Activated naive CD4-positive, alpha-beta T cell treated with anti-CD3 and anti-CD28 coated beads for 36 hours (primary cell): Measurements from ENCODE around the gene SNX14. TPM values are rescaled to one million over a fixed set of nuclear protein-coding genes. Genes with fewer than 3 reads are reported as not detected.

Experiments used
- CTCF ChIA-PET: fragments of 350-600 bp; sonication (Branson Sonifier 250); formaldehyde crosslinking; loops from one replicate; lab custom pipeline; 2021; ENCODE audit warnings: antibody characterized with exemption; lab: Charles Lee
- DNase-seq: peaks from one replicate; pipeline ENCODE4 v3.0.0-alpha.2; 2020
- H3K27ac Mint-ChIP-seq: one replicate; pipeline ENCODE4 v1.8.0; 2021; ENCODE audit warnings: mild to moderate bottlenecking, mixed read lengths
- H3K27me3 Mint-ChIP-seq: one replicate; pipeline ENCODE4 v1.8.0; 2021; ENCODE audit warnings: low read depth, mixed read lengths
- H3K36me3 Mint-ChIP-seq: one replicate; pipeline ENCODE4 v1.8.0; 2021; ENCODE audit warnings: low read depth, mixed read lengths
- H3K4me1 Mint-ChIP-seq: one replicate; pipeline ENCODE4 v1.8.0; 2021; ENCODE audit warnings: low read depth, mixed read lengths
- H3K4me3 Mint-ChIP-seq: one replicate; pipeline ENCODE4 v1.8.0; 2021; ENCODE audit warnings: mild to moderate bottlenecking, moderate library complexity, mixed read lengths
- H3K9me3 Mint-ChIP-seq: one replicate; pipeline ENCODE4 v1.8.0; 2021; ENCODE audit warnings: mixed read lengths
- intact Hi-C: fragments of 100-400 bp; cut with micrococcal nuclease; formaldehyde crosslinking; loops from one replicate; pipeline ENCODE4 v1.15.1; 2023
- total RNA-seq, 2 experiments: library from RNA; stranded (reverse); gene quantifications; one replicate each; pipeline ENCODE4 v1.2.3, GENCODE V29; 2021

SNX14 gene
- total RNA-seq, 2 experiments from 2014 or later = 18.8 to 22.6 TPM

DNA sequence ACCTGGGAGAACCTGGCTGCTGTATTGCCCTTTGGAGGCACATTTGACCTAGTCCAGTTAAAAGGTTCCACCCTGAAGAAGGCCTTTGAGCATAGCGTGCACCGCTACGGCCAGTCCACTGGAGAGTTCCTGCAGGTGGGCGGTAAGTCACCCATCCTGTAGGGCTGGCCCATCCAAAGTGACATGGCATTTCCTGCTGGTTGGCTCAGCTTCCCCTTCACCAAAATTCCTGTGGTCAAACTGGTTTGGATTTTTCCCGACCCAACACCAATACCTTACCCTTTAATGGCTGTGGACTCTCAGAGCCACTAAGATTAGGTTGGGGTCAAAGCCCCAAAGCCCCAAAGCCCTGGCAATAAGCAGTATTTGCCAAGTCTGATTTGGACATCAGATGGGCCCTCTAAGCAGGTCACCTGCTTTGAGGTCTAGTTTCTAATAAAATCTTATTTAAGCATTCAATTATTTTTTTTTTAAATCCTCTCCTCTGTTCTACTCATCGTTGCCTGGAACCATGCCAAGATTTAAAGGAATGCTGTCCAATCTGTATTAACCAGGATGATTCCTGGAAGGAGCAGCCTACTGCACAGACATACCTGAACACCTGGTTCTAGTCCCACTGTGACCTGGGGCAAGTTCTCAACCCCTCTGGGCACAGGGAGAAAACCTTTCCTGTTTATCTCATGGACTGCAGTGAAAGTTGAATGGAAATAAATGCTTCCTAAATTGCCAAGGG lies 103.0 kb downstream of the SNX14 start:
- Mint-ChIP-seq H3K27me3 (no peaks in the 10 kb centered on the region), H3K4me1 (no peaks in the 10 kb centered on the region)

GRCh38 chr6:85484948-85485347 lies 108.7 kb downstream of the SNX14 start:
- intact Hi-C loops = loop anchor here (10.0 kb wide), 1 partner anchor 1450 kb away; the partner anchor contains the start of gene HTR1E
- Mint-ChIP-seq H3K27ac (no peak overlapping the region), H3K4me3 (no peak overlapping the region), H3K36me3 (no peaks in the 10 kb centered on the region), H3K4me1 (peaks cover 7% of the 10 kb centered on the region), H3K9me3 (no peaks in the 10 kb centered on the region), H3K27me3 (peaks cover 2% of the 10 kb centered on the region)
- CTCF ChIA-PET = interaction anchor here (1.4 to 8.6 kb wide), 9 partner anchors 8 to 142 kb away, joined by 3 to 109 read pairs (median 30); partner anchors contain the start of gene NT5E
- DNase-seq = no peak

More for the DNA sequence above, 103.0 kb downstream of the SNX14 start:
- Mint-ChIP-seq H3K27ac (no peak overlapping the region), H3K36me3 (no peaks in the 10 kb centered on the region), H3K4me3 (no peak overlapping the region), H3K9me3 (no peaks in the 10 kb centered on the region)
- no peak for DNase-seq
- CTCF ChIA-PET = interaction anchor here (1.0 kb wide), 1 partner anchor 10 kb away, joined by 3 read pairs; no protein-coding TSS in a partner anchor
- intact Hi-C loops = no loop called here

GRCh38 chr6:85483846-85484245 lies 109.8 kb downstream of the SNX14 start:
- DNase-seq = no peak
- intact Hi-C loops = loop anchor here (1.0 to 10.0 kb wide), 5 partner anchors 19 to 1451 kb away; partner anchors contain the start of gene HTR1E
- H3K27ac Mint-ChIP-seq = no peak overlapping the region
- no peaks in the 10 kb centered on the region for H3K9me3 Mint-ChIP-seq
- CTCF ChIA-PET = interaction anchor here (0.7 to 8.6 kb wide), 22 partner anchors 9 to 161 kb away, joined by 3 to 109 read pairs (median 8); partner anchors contain the start of gene NT5E
- H3K4me3 Mint-ChIP-seq = no peak overlapping the region
- H3K4me1 Mint-ChIP-seq = peaks cover 7% of the 10 kb centered on the region
- H3K36me3 Mint-ChIP-seq = no peaks in the 10 kb centered on the region
- peaks cover 2% of the 10 kb centered on the region for H3K27me3 Mint-ChIP-seq

GRCh38 chr6:85482905-85483700 lies 110.6 kb downstream of the SNX14 start:
- Mint-ChIP-seq H3K27ac (no peak overlapping the region), H3K4me1 (peaks cover 7% of the 10 kb centered on the region), H3K4me3 (no peak overlapping the region), H3K36me3 (no peaks in the 10 kb centered on the region), H3K9me3 (no peaks in the 10 kb centered on the region), H3K27me3 (peaks cover 2% of the 10 kb centered on the region)
- DNase-seq = peak; percentile 87
- CTCF ChIA-PET = interaction anchor here (0.7 to 8.6 kb wide), 38 partner anchors 8 to 488 kb away, joined by 3 to 109 read pairs (median 5); partner anchors contain the start of genes NT5E and SNX14
- intact Hi-C loops = loop anchor here (1.0 to 10.0 kb wide), 5 partner anchors 18 to 1452 kb away; partner anchors contain the start of gene HTR1E

GRCh38 chr6:85482206-85482904 lies 111.3 kb downstream of the SNX14 start:
- no peak overlapping the region for H3K27ac Mint-ChIP-seq
- CTCF ChIA-PET = interaction anchor here (0.7 to 8.6 kb wide), 35 partner anchors 9 to 488 kb away, joined by 3 to 109 read pairs (median 6); partner anchors contain the start of genes NT5E and SNX14
- H3K9me3 Mint-ChIP-seq = no peaks in the 10 kb centered on the region
- peaks cover 7% of the 10 kb centered on the region for H3K4me1 Mint-ChIP-seq
- H3K27me3 Mint-ChIP-seq = peaks cover 2% of the 10 kb centered on the region
- no peaks in the 10 kb centered on the region for H3K36me3 Mint-ChIP-seq
- DNase-seq = no peak
- H3K4me3 Mint-ChIP-seq = no peak overlapping the region
- intact Hi-C loops = loop anchor here (10.0 kb wide), 1 partner anchor 1452 kb away; the partner anchor contains the start of gene HTR1E

DNA sequence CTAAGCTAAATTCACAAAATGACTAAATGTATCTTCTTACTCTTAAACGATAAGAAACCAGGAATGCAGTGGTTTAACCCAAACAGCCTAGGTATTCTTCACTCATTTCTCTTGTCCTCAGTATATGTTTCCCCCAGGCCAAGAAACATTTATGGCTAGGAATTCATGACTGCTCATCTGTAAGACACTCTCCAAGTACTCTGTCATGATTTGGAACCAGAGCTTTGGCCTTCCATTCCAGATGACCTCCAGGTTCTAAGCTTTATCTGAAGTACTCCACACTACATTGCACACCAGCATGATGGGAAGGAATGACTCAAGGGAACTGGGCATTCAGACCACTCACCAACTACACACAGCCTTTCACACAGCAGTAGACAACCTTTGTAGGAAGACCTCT lies 114.5 kb downstream of the SNX14 start:
- no peak for DNase-seq
- CTCF ChIA-PET = interaction anchor here (7.0 to 8.6 kb wide), 2 partner anchors 13 to 126 kb away, joined by 78 to 109 read pairs; no protein-coding TSS in a partner anchor
- Mint-ChIP-seq H3K4me3 (no peak overlapping the region), H3K27me3 (peaks cover 2% of the 10 kb centered on the region), H3K36me3 (no peaks in the 10 kb centered on the region), H3K9me3 (no peaks in the 10 kb centered on the region), H3K27ac (no peak overlapping the region), H3K4me1 (peaks cover 7% of the 10 kb centered on the region)
- intact Hi-C loops = no loop called here

DNA sequence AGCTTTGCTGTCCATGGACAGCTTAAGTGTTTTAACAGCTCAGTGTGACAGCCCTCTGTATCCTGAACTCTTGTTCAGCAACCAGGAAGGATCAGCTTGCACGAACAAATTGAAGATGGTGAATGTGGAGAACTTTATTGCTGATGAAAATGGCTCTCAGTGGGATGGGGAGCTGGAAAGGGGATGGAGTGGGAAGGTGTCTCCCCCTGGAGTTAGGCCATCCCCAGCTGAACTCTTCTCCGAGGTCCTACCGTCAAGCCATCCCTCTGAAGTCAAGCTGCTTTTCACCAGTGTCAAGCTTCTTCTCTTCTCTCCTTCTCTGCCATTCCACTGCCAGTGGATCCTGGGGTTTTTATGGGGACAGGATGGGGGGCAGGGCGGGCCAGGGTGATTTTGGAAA lies 117.1 kb downstream of the SNX14 start:
- H3K27ac Mint-ChIP-seq = no peak overlapping the region
- H3K9me3 Mint-ChIP-seq = no peaks in the 10 kb centered on the region
- CTCF ChIA-PET = interaction anchor here (0.6 to 1.3 kb wide), 4 partner anchors 121 to 466 kb away, joined by 3 to 5 read pairs (median 4); no protein-coding TSS in a partner anchor

DNA sequence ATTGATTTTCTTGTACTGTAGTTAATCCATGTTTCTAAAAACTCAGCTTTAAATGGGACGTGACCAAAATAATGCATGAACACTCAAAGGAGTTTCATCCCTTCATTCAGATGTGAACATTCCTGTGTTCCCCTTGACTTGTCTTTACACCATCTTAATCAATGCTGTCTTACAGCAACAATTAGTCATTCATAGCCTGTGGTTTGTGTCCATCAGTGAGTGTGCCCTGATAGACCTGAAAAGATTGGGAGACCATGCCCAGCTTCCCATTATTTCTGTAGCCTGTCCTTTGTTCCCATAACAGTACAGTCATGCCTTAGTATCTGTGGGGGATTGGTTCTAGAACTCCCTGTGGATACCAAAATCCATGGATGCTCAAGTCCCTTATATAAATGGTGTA lies 119.9 kb downstream of the SNX14 start:
- CTCF ChIA-PET = interaction anchor here (2.2 kb wide), 1 partner anchor 10 kb away, joined by 15 read pairs; no protein-coding TSS in a partner anchor
- Mint-ChIP-seq H3K27ac (no peak overlapping the region), H3K27me3 (no peaks in the 10 kb centered on the region), H3K4me3 (no peak overlapping the region), H3K36me3 (no peaks in the 10 kb centered on the region), H3K4me1 (no peaks in the 10 kb centered on the region), H3K9me3 (no peaks in the 10 kb centered on the region)
- intact Hi-C loops = no loop called here
- no peak for DNase-seq

More for the DNA sequence above, 117.1 kb downstream of the SNX14 start:
- Mint-ChIP-seq H3K4me1 (no peaks in the 10 kb centered on the region), H3K4me3 (no peak overlapping the region), H3K27me3 (no peaks in the 10 kb centered on the region), H3K36me3 (no peaks in the 10 kb centered on the region)
- intact Hi-C loops = no loop called here
- no peak for DNase-seq

- no peaks in the 10 kb centered on the region for H3K9me3 Mint-ChIP-seq
- no peaks in the 10 kb centered on the region for H3K36me3 Mint-ChIP-seq
- CTCF ChIA-PET = interaction anchor here (2.2 kb wide), 1 partner anchor 11 kb away, joined by 15 read pairs; no protein-coding TSS in a partner anchor
- H3K27me3 Mint-ChIP-seq = no peaks in the 10 kb centered on the region
- H3K4me3 Mint-ChIP-seq = no peak overlapping the region
- DNase-seq = no peak
- no peak overlapping the region for H3K27ac Mint-ChIP-seq
- intact Hi-C loops = no loop called here
- H3K4me1 Mint-ChIP-seq = no peaks in the 10 kb centered on the region
These were observed 120.9 kb downstream of the SNX14 start for GRCh38 chr6:85472744-85473143.

GRCh38 chr6:85470023-85470410 lies 123.6 kb downstream of the SNX14 start:
- CTCF ChIA-PET = interaction anchor here (10.1 kb wide), 1 partner anchor 12 kb away, joined by 78 read pairs; no protein-coding TSS in a partner anchor
- no peaks in the 10 kb centered on the region for H3K9me3 Mint-ChIP-seq
- no peak overlapping the region for H3K4me3 Mint-ChIP-seq
- no peak for DNase-seq
- H3K36me3 Mint-ChIP-seq = no peaks in the 10 kb centered on the region
- intact Hi-C loops = no loop called here
- H3K4me1 Mint-ChIP-seq = peaks cover 15% of the 10 kb centered on the region
- no peak overlapping the region for H3K27ac Mint-ChIP-seq
- peaks cover 2% of the 10 kb centered on the region for H3K27me3 Mint-ChIP-seq

DNA sequence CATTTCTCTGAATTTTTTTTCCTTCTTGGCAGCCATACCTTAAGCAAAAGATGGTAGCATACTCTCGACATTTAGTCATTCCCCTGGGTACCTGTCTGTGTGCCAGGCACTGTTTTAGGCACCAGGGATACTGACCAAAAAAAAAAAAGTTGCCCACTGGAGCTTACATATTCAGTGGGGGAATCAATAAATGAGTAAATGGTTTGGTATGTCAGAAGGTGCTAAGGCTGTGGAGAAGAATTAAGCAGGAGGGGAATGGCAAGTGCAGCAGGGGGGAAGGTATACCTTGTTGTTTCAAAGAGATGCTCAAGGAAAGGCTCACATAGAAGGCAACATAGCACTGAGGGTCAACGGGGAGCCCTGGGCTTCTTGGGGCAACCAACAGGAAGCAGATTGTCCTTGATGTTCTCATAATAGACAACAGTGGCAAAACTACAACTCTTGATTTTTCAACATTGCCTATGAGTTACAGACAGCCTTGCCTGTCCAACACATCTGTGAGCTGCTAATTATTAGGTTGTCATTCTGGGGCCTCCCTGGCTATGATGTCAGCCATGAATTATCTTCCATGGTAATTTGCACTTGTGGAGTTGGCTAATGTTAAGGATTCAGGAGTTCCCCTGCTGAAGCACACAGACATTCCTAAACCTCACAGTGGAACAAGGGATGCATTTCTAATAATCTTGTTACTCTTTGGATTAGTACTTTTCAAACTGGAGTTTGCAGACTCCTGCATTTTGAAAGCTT lies 124.2 kb downstream of the SNX14 start:
- intact Hi-C loops = no loop called here
- no peak for DNase-seq
- no peaks in the 10 kb centered on the region for H3K9me3 Mint-ChIP-seq
- CTCF ChIA-PET = interaction anchor here (10.1 kb wide), 1 partner anchor 13 kb away, joined by 78 read pairs; no protein-coding TSS in a partner anchor
- peaks cover 2% of the 10 kb centered on the region for H3K27me3 Mint-ChIP-seq
- no peak overlapping the region for H3K4me3 Mint-ChIP-seq
- no peak overlapping the region for H3K27ac Mint-ChIP-seq
- H3K36me3 Mint-ChIP-seq = no peaks in the 10 kb centered on the region
- peaks cover 20% of the 10 kb centered on the region for H3K4me1 Mint-ChIP-seq
